ENCODE measurements around the gene LAMA3. TPM values are rescaled to one million over a fixed set of nuclear protein-coding genes. Genes with fewer than 3 reads are reported as not detected.
A peak's percentile ranks its signal among the peaks of the same experiment; 100 is the strongest.

The LAMA3 gene
- total and polyA plus RNA-seq, 5 experiments from 2014 or later, result not detected

DNA sequence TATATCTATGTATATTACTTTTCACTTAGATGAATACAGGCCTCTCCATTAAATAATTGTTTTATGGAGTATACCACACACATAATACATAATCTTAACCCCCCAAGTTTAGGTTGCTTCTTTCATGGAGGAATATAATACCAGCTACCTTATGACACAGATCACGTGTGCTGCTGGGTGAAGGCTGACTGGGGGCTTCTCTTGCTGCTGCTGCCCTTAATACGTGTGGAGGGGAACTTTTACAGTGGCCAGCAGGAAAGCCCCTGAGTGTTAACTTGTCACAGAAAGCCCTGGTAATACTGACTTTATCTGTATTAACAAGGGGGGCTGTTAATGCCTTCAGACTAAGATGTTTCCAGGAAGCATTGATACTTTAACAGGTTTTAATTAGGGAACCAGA lies 63.1 kb downstream of the LAMA3 start:
- Mint-ChIP-seq H3K4me3 (no peak overlapping the region), H3K4me1 (no peaks in the 10 kb centered on the region), H3K27me3 (peaks cover 0 to 5% (median 0%) of the 10 kb centered on the region in 5 donors), H3K36me3 (no peaks in the 10 kb centered on the region), H3K27ac (no peak overlapping the region), H3K9me3 (peaks cover 0 to 3% (median 0%) of the 10 kb centered on the region in 9 donors)
- no peak for DNase-seq
- POLR2A ChIA-PET, result no interaction called here
- ATAC-seq, result no peak

GRCh38 chr18:23752796-23753195 lies 63.5 kb downstream of the LAMA3 start:
- peaks cover 0 to 2% (median 0%) of the 10 kb centered on the region in 5 donors for H3K27me3 Mint-ChIP-seq
- no peaks in the 10 kb centered on the region for H3K4me1 Mint-ChIP-seq
- no peak for DNase-seq
- no peaks in the 10 kb centered on the region for H3K36me3 Mint-ChIP-seq
- H3K4me3 Mint-ChIP-seq, result no peak overlapping the region
- H3K9me3 Mint-ChIP-seq, result peaks cover 0 to 3% (median 0%) of the 10 kb centered on the region in 9 donors
- no peak for ATAC-seq
- H3K27ac Mint-ChIP-seq, result no peak overlapping the region
- POLR2A ChIA-PET, result no interaction called here

DNA sequence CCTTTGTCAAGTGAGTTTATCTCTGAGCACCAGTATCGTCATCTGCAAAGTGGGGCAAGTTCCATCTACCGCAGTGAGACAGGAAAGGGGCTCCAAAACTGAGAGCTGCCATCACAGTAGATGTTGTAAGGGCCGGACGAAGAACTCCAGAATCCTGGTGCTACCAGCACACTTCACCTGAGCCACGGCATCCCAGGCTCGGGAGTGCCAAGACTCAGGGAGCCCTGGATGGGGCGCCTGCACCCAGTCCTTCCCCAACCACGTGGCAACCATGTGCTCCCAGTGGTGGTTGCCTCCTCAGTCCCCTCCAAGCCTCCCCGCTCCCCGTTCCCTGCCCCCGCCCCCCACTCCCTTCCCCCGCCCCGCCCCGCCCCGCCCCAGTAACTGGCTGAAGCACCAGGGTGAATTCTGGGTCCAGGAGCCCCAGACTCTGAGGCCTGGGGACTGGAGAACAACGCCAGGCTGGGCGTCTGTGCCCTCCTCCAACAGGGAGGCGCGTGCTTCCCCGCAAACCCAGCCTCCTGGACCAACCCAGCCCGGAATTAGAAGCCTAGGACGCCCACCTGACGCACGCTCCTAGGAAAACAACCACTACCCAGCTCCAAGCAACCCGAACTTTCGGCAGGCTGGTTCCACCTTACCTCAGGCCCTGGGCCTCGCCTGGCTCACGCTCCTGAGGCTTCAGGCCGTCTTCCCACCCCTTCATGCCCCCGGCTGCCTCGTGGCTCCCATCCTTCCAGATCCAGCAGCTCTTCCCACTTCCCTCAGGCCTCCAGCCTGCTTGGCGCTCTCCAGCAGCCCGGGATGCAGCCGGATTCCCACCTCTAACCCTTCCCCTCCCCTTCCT lies 67.6 kb downstream of the LAMA3 start:
- POLR2A ChIA-PET, result no interaction called here
- H3K4me3 Mint-ChIP-seq, result no peak overlapping the region
- H3K36me3 Mint-ChIP-seq, result no peaks in the 10 kb centered on the region
- no peak overlapping the region for H3K27ac Mint-ChIP-seq
- ATAC-seq (no peak), DNase-seq (no peak)
- peaks cover 0 to 8% (median 0%) of the 10 kb centered on the region in 5 donors for H3K27me3 Mint-ChIP-seq
- H3K4me1 Mint-ChIP-seq, result no peaks in the 10 kb centered on the region
- peaks cover 0 to 2% (median 0%) of the 10 kb centered on the region in 9 donors for H3K9me3 Mint-ChIP-seq

DNA sequence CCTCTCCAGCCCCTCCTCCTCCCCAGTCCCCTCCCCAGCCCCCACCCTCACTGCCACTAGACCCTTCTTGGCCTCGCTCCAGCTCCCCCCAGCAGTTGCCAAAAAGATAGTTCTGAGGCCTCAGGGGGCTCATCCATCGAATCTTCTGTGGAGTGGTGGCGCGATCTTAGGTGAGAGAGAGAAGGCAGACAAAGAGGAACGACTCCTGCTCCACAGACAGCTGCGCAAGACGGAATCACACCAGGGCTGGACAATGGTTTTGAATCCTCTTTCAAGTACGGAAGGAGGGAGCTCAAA lies 68.1 kb downstream of the LAMA3 start:
- ATAC-seq, result no peak
- Mint-ChIP-seq H3K27me3 (peaks cover 0 to 8% (median 0%) of the 10 kb centered on the region in 5 donors), H3K4me3 (no peak overlapping the region), H3K27ac (no peak overlapping the region), H3K4me1 (no peaks in the 10 kb centered on the region), H3K9me3 (peaks cover 0 to 2% (median 0%) of the 10 kb centered on the region in 9 donors), H3K36me3 (no peaks in the 10 kb centered on the region)
- no peak for DNase-seq
- POLR2A ChIA-PET, result no interaction called here

DNA sequence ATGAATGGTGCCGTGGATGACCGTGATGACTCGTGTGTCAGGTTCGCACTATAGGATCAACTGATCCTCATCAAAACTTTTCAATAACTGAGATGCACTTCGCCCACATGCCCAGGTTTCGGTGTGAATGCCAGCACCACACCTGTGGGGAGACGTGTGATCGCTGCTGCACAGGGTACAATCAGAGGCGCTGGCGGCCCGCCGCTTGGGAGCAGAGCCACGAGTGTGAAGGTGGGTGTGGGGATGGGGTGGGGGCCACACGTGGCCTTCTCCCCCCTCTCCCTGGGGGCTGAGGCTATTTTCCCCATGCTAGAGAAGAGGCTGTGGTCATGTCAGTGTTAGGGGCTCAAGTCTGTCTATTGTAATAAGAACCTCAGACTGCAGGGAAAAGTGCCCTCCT lies 69.0 kb downstream of the LAMA3 start:
- no peak overlapping the region for H3K4me3 Mint-ChIP-seq
- no peak for DNase-seq
- no peak overlapping the region for H3K27ac Mint-ChIP-seq
- H3K27me3 Mint-ChIP-seq, result peaks cover 0 to 8% (median 0%) of the 10 kb centered on the region in 5 donors
- POLR2A ChIA-PET, result no interaction called here
- peaks cover 0 to 2% (median 0%) of the 10 kb centered on the region in 9 donors for H3K9me3 Mint-ChIP-seq
- no peaks in the 10 kb centered on the region for H3K36me3 Mint-ChIP-seq
- no peaks in the 10 kb centered on the region for H3K4me1 Mint-ChIP-seq
- no peak for ATAC-seq

DNA sequence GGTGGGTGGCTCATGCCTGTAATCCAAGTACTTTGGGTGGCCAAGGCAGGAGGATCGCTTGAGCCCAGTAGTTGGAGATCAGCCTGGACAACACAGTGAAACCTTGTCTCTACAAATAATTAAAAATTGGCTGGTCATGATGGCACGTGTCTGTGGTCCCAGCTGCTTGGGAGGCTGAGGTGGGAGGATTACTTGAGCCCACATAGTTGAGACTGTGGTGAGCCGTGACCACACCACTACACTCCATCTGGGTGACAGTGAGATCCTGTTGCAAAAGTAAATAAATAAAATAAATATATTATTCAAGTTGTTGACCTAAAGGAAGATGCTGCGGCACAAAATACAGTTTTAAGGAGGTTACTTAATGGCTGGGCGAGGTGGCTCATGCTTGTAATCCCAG lies 72.7 kb downstream of the LAMA3 start:
- no peak overlapping the region for H3K4me3 Mint-ChIP-seq
- DNase-seq, result no peak
- H3K27me3 Mint-ChIP-seq, result peaks cover 0 to 8% (median 3%) of the 10 kb centered on the region in 5 donors
- H3K4me1 Mint-ChIP-seq, result no peaks in the 10 kb centered on the region
- POLR2A ChIA-PET, result no interaction called here
- H3K36me3 Mint-ChIP-seq, result peaks cover 0 to 3% (median 0%) of the 10 kb centered on the region in 3 donors
- H3K27ac Mint-ChIP-seq, result no peak overlapping the region
- no peak for ATAC-seq
- H3K9me3 Mint-ChIP-seq, result peaks cover 0 to 3% (median 0%) of the 10 kb centered on the region in 9 donors

- Mint-ChIP-seq H3K4me3 (no peak overlapping the region), H3K36me3 (peaks cover 0 to 11% (median 6%) of the 10 kb centered on the region in 3 donors), H3K4me1 (no peaks in the 10 kb centered on the region), H3K9me3 (peaks cover 0 to 14% (median 6%) of the 10 kb centered on the region in 9 donors), H3K27ac (no peak overlapping the region), H3K27me3 (peaks cover 0 to 7% (median 3%) of the 10 kb centered on the region in 5 donors)
- DNase-seq (no peak), ATAC-seq (no peak)
- POLR2A ChIA-PET, result no interaction called here
These were observed 74.1 kb downstream of the LAMA3 start for GRCh38 chr18:23763343-23763742.

GRCh38 chr18:23765931-23766330 lies 76.7 kb downstream of the LAMA3 start:
- H3K9me3 Mint-ChIP-seq, result peaks cover 5 to 21% (median 9%) of the 10 kb centered on the region in 9 donors
- POLR2A ChIA-PET, result no interaction called here
- H3K4me1 Mint-ChIP-seq, result no peaks in the 10 kb centered on the region
- DNase-seq (no peak), ATAC-seq (no peak)
- H3K4me3 Mint-ChIP-seq, result no peak overlapping the region
- peaks cover 0 to 4% (median 3%) of the 10 kb centered on the region in 5 donors for H3K27me3 Mint-ChIP-seq
- peaks cover 0 to 16% (median 9%) of the 10 kb centered on the region in 3 donors for H3K36me3 Mint-ChIP-seq
- no peak overlapping the region for H3K27ac Mint-ChIP-seq

- ATAC-seq (no peak), DNase-seq (no peak)
- POLR2A ChIA-PET, result no interaction called here
- Mint-ChIP-seq H3K9me3 (peaks cover 5 to 14% (median 9%) of the 10 kb centered on the region in 9 donors), H3K27me3 (peaks cover 0 to 3% (median 0%) of the 10 kb centered on the region in 5 donors), H3K4me3 (no peak overlapping the region), H3K36me3 (peaks cover 0 to 14% (median 3%) of the 10 kb centered on the region in 3 donors), H3K27ac (no peak overlapping the region), H3K4me1 (no peaks in the 10 kb centered on the region)
These were observed 83.2 kb downstream of the LAMA3 start for GRCh38 chr18:23772327-23773024.

DNA sequence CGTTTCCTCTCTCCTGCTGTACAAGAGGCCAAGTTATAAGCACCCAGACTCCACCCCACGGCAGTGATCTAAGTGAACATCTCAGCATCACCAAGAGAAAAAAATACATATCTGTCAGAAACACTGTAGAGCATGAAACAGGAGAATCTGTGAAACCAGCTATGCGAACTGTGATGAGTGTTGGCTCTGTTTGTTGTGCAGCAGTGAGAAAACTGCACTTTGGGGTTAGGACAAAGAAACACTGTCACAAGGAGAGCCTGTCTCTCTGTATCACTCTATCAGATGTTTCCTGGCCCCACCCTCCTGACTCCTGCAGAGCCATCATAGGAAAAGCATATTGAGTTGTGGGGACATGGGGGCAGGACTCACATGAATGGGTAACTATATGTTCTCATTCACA lies 87.1 kb downstream of the LAMA3 start:
- POLR2A ChIA-PET, result no interaction called here
- Mint-ChIP-seq H3K36me3 (no peaks in the 10 kb centered on the region), H3K27ac (no peak overlapping the region)

GRCh38 chr18:23778828-23779227 lies 89.6 kb downstream of the LAMA3 start:
- no peak overlapping the region for H3K4me3 Mint-ChIP-seq
- H3K9me3 Mint-ChIP-seq, result no peaks in the 10 kb centered on the region
- no peaks in the 10 kb centered on the region for H3K4me1 Mint-ChIP-seq

More for the DNA sequence above, 87.1 kb downstream of the LAMA3 start:
- H3K27me3 Mint-ChIP-seq, result peaks cover 0 to 11% (median 0%) of the 10 kb centered on the region in 5 donors
- H3K4me1 Mint-ChIP-seq, result no peaks in the 10 kb centered on the region
- no peak overlapping the region for H3K4me3 Mint-ChIP-seq
- no peak for DNase-seq
- no peaks in the 10 kb centered on the region for H3K9me3 Mint-ChIP-seq
- no peak for ATAC-seq

DNA sequence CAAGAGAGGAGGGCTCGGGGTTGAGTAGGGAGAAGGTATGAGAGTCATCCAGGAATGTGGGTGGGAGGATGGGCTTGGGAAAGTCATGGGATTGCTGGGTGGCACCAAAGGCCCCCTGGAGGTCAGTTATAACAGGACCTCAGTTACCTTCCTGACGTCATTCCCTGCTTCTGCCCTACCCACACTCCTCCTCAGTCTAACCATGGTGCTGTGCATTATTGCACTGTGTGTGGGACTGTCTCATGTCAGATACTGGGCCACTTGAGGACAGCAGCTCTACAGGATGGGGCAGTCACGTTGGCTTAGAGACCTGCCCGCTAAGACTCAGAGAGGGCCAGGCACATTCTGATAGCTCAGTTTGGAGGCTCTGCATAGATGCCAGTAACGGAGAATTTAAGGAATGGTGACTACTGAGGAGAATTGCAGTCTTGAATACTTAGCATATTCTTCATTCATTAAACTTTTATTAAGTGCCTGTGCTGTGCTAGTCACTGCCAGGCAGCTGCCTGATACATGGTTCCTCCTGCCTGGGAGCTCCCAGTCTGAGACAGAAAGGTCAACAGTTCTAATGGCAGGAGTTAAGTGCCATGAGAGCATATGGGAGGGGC lies 90.5 kb downstream of the LAMA3 start:
- Mint-ChIP-seq H3K4me1 (peaks cover 0 to 2% (median 0%) of the 10 kb centered on the region in 4 donors), H3K4me3 (no peak overlapping the region), H3K27me3 (peaks cover 1 to 11% (median 5%) of the 10 kb centered on the region in 5 donors), H3K36me3 (no peaks in the 10 kb centered on the region), H3K27ac (no peak overlapping the region), H3K9me3 (peaks cover 0 to 2% (median 0%) of the 10 kb centered on the region in 9 donors)
- DNase-seq (no peak), ATAC-seq (no peak)
- POLR2A ChIA-PET, result no interaction called here

More at GRCh38 chr18:23778828-23779227, 89.6 kb downstream of the LAMA3 start:
- peaks cover 0 to 11% (median 5%) of the 10 kb centered on the region in 5 donors for H3K27me3 Mint-ChIP-seq
- POLR2A ChIA-PET, result no interaction called here
- H3K36me3 Mint-ChIP-seq, result no peaks in the 10 kb centered on the region
- DNase-seq (no peak), ATAC-seq (no peak)
- H3K27ac Mint-ChIP-seq, result peak overlapping the region in 2 of 10 donors; percentile 0 to 13

- no peak overlapping the region for H3K27ac Mint-ChIP-seq
- no peak for DNase-seq
- no peak overlapping the region for H3K4me3 Mint-ChIP-seq
- ATAC-seq, result no peak
- peaks cover 3 to 5% (median 5%) of the 10 kb centered on the region in 5 donors for H3K27me3 Mint-ChIP-seq
- H3K4me1 Mint-ChIP-seq, result peaks cover 0 to 4% (median 0%) of the 10 kb centered on the region in 4 donors
- peaks cover 0 to 27% (median 13%) of the 10 kb centered on the region in 9 donors for H3K9me3 Mint-ChIP-seq
- peaks cover 0 to 12% (median 7%) of the 10 kb centered on the region in 3 donors for H3K36me3 Mint-ChIP-seq
- POLR2A ChIA-PET, result no interaction called here
These were observed 95.6 kb downstream of the LAMA3 start for GRCh38 chr18:23784832-23785245.
